HEK293 (cell line): ENCODE data around the gene EYS.

Source experiments
- CTCF ChIA-PET: fragments of 350-600 bp; formaldehyde crosslinking; extraction: SDS; loops from one replicate; lab custom pipeline; 2021; ENCODE audit warnings: antibody characterized with exemption; lab: Yijun Ruan, JAX
- POLR2A ChIA-PET: fragments of 300-600 bp; formaldehyde crosslinking; extraction: SDS; loops from one replicate; lab custom pipeline; 2020; ENCODE audit warnings: antibody characterized with exemption, inconsistent platforms; lab: Yijun Ruan, JAX
- H3K27ac ChIP-seq: fragments of 200-500 bp; sonication (Bioruptor generic); 2 replicates; pipeline ENCODE4 v1.5.1; 2014; ENCODE audit warnings: low read depth, low read length, control low read depth, inconsistent platforms; ENCODE audit errors: extremely low read depth
- H3K36me3 ChIP-seq, 2 experiments: fragments of 200-500 bp in 1 of 2; sonication (Bioruptor generic) in 1 of 2; 1 replicate in 1 of 2; 2 replicates in 1 of 2; pipeline ENCODE4 v1.5.1; 2014 to 2017; ENCODE audit warnings: inconsistent platforms in 2 of 2, low read length in 2 of 2; ENCODE audit not compliant: control insufficient read depth in 2 of 2, insufficient read depth in 1 of 2
- H3K4me1 ChIP-seq: fragments of 200-500 bp; sonication (Bioruptor generic); 2 replicates; pipeline ENCODE4 v1.5.1; 2014; ENCODE audit warnings: mild to moderate bottlenecking, low read length, inconsistent platforms; ENCODE audit not compliant: control insufficient read depth, insufficient read depth
- H3K4me3 ChIP-seq: 2 replicates; pipeline ENCODE4 v1.5.1; 2011; ENCODE audit warnings: low read depth, mild to moderate bottlenecking, control low read depth, low read length, moderate library complexity
- H3K9me3 ChIP-seq: fragments of 200-500 bp; sonication (Bioruptor generic); 2 replicates; pipeline ENCODE4 v1.5.1; 2014; ENCODE audit warnings: low read depth, low read length, inconsistent platforms; ENCODE audit not compliant: control insufficient read depth, insufficient read depth
- GLI2 ChIP-seq: fragments of 450-650 bp; formaldehyde crosslinking; IDR thresholded peaks from 2 replicates; pipeline ENCODE4; 2017; ENCODE audit warnings: missing biosample characterization, missing genetic modification characterization, low read depth, borderline replicate concordance
- GLIS2 ChIP-seq: fragments of 450-650 bp; formaldehyde crosslinking; IDR thresholded peaks from 2 replicates; pipeline ENCODE4 v1.5.1; 2016; ENCODE audit warnings: missing biosample characterization, missing genetic modification characterization
- HOXC10 ChIP-seq: sonication (generic); formaldehyde crosslinking; IDR thresholded peaks from 2 replicates; pipeline ENCODE4 v1.8.1; 2023; ENCODE audit warnings: mild to moderate bottlenecking, missing genetic modification reagents
- KLF10 ChIP-seq: fragments of 450-650 bp; IDR thresholded peaks from 2 replicates; pipeline ENCODE4 v1.5.1; 2018; ENCODE audit warnings: missing biosample characterization, mild to moderate bottlenecking, missing genetic modification characterization
- KLF9 ChIP-seq: fragments of 450-650 bp; formaldehyde crosslinking; IDR thresholded peaks from 2 replicates; pipeline ENCODE4 v1.5.1; 2016; ENCODE audit warnings: missing biosample characterization, missing genetic modification characterization, low read depth
- WT1 ChIP-seq: fragments of 450-650 bp; formaldehyde crosslinking; IDR thresholded peaks from 2 replicates; pipeline ENCODE4 v1.5.1; 2016; ENCODE audit warnings: missing biosample characterization, missing genetic modification characterization
- ZEB2 ChIP-seq: fragments of 450-650 bp; formaldehyde crosslinking; IDR thresholded peaks from 2 replicates; pipeline ENCODE4 v1.5.1; 2016; ENCODE audit warnings: missing biosample characterization, missing genetic modification characterization
- ZNF16 ChIP-seq: fragments of 450-650 bp; formaldehyde crosslinking; IDR thresholded peaks from 2 replicates; pipeline ENCODE4 v1.5.1; 2016; ENCODE audit warnings: low read depth, missing biosample characterization, missing genetic modification characterization
- ZNF169 ChIP-seq: fragments of 450-650 bp; formaldehyde crosslinking; IDR thresholded peaks from 2 replicates; pipeline ENCODE4 v1.5.1; 2016; ENCODE audit warnings: missing biosample characterization, missing genetic modification characterization
- ZNF2 ChIP-seq: fragments of 450-650 bp; formaldehyde crosslinking; IDR thresholded peaks from 2 replicates; pipeline ENCODE4 v1.5.1; 2016; ENCODE audit warnings: missing biosample characterization, missing genetic modification characterization
- ZNF24 ChIP-seq: fragments of 450-650 bp; formaldehyde crosslinking; IDR thresholded peaks from 2 replicates; pipeline ENCODE4 v1.5.1; 2016; ENCODE audit warnings: missing biosample characterization, missing genetic modification characterization
- ZNF362 ChIP-seq: fragments of 450-650 bp; formaldehyde crosslinking; IDR thresholded peaks from 2 replicates; pipeline ENCODE4 v1.5.1; 2016; ENCODE audit warnings: missing biosample characterization, missing genetic modification characterization
- ZNF37A ChIP-seq: fragments of 450-650 bp; IDR thresholded peaks from 2 replicates; pipeline ENCODE4 v1.5.1; 2018; ENCODE audit warnings: missing biosample characterization, missing genetic modification characterization
- ZNF501 ChIP-seq: fragments of 450-650 bp; formaldehyde crosslinking; IDR thresholded peaks from 2 replicates; pipeline ENCODE4 v1.5.1; 2016; ENCODE audit warnings: missing biosample characterization, missing genetic modification characterization
- ZNF518A ChIP-seq: fragments of 450-650 bp; formaldehyde crosslinking; conservative IDR thresholded peaks from 2 replicates; pipeline ENCODE4 v1.5.1; 2016; ENCODE audit warnings: low read depth, missing biosample characterization, missing genetic modification characterization
- ZNF561 ChIP-seq: fragments of 450-650 bp; IDR thresholded peaks from 2 replicates; pipeline ENCODE4 v1.5.1; 2018; ENCODE audit warnings: missing biosample characterization, missing genetic modification characterization, borderline replicate concordance
- ZNF707 ChIP-seq: fragments of 450-650 bp; formaldehyde crosslinking; IDR thresholded peaks from 2 replicates; pipeline ENCODE4 v1.5.1; 2016; ENCODE audit warnings: missing biosample characterization, missing genetic modification characterization
- ZNF792 ChIP-seq: fragments of 450-650 bp; formaldehyde crosslinking; IDR thresholded peaks from 2 replicates; pipeline ENCODE4 v1.5.1; 2016; ENCODE audit warnings: missing biosample characterization, missing genetic modification characterization
- ZNF837 ChIP-seq: fragments of 450-650 bp; formaldehyde crosslinking; IDR thresholded peaks from 2 replicates; pipeline ENCODE4 v1.5.1; 2016; ENCODE audit warnings: missing biosample characterization, missing genetic modification characterization

The EYS gene

GRCh38 chr6:65191471-65191870 lies 515.6 kb downstream of the EYS start:
- Histone ChIP-seq H3K4me1 (no peaks in the 10 kb centered on the region), H3K36me3 (no peaks in the 10 kb centered on the region), H3K27ac (no peak overlapping the region), H3K4me3 (no peak overlapping the region), H3K9me3 (no peaks in the 10 kb centered on the region)
- ChIA-PET CTCF (interaction anchor here (0.7 kb wide), 2 partner anchors 9 to 913 kb away, joined by 3 to 4 read pairs; no protein-coding TSS in a partner anchor), POLR2A (no interaction called here)
- TF ChIP-seq ZNF37A (tag by site-specific recombination), result no peak
- TF ChIP-seq ZNF16, result no peak
- TF ChIP-seq KLF10, result no peak
- TF ChIP-seq ZNF501, result no peak
- no peak for TF ChIP-seq ZNF169 (tag by site-specific recombination)
- TF ChIP-seq ZNF792 (tag by site-specific recombination), result no peak
- TF ChIP-seq ZNF2 (tag by site-specific recombination), result no peak
- TF ChIP-seq ZNF707 (tag by site-specific recombination), result no peak
- TF ChIP-seq ZNF837 (tag by site-specific recombination), result no peak

- no peak for TF ChIP-seq ZEB2 (tag by site-specific recombination)
- TF ChIP-seq ZNF561 (tag by site-specific recombination), result no peak
- TF ChIP-seq ZNF24 (tag by site-specific recombination), result no peak
- no peak for TF ChIP-seq ZNF518A
- no peak for TF ChIP-seq HOXC10 (CRISPR knock-in tag)
- no peak for TF ChIP-seq WT1 (tag by site-specific recombination)
- TF ChIP-seq GLI2 (tag by site-specific recombination), result no peak
- TF ChIP-seq KLF9 (tag by site-specific recombination), result no peak
- no peak for TF ChIP-seq GLIS2 (tag by site-specific recombination)
- TF ChIP-seq ZNF362 (tag by site-specific recombination), result no peak
- ChIA-PET POLR2A (no interaction called here), CTCF (no interaction called here)
- H3K4me1 ChIP-seq, result no peaks in the 10 kb centered on the region
- no peaks in the 10 kb centered on the region for H3K36me3 ChIP-seq
- no peaks in the 10 kb centered on the region for H3K9me3 ChIP-seq
- no peak overlapping the region for H3K4me3 ChIP-seq
- H3K27ac ChIP-seq, result no peak overlapping the region
These were observed 517.7 kb downstream of the EYS start for GRCh38 chr6:65189236-65189881.
